ENCODE measurements around the gene PRKN. TPM values are rescaled to one million over a fixed set of nuclear protein-coding genes. Genes with fewer than 3 reads are reported as not detected.

PRKN gene
- total RNA-seq, 1 experiment from 2014 or later: 1.2 TPM

DNA sequence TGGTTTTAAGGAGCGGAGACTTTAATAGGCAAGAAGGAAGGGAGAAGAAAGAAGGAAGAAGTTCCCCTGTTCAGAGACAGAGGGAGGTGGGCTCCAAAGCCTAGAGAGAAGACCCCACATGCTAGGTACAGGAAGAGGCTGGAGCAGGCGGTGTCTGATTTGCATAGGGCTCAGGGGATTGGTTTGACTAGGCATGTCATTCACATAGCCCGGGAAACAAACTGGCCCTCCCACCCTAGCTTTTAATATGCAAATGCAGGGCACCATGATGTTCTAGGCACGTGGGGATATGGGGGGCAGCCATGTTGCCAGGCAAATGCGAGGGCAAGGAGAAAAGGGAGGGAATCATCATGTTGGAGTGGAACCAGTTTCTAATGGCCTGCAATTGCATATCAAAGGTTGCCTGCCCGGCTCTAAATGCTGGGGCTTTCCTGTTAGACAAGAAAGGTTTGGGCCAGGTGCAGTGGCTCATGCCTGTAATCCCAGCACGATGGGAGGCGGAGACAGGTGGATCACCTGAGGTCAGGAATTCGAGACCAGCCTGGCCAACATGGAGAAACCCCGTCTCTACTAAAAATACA lies 1419.4 kb downstream of the PRKN start:
- no peak overlapping the region for H3K27ac ChIP-seq (ENCODE audit: low read depth, low read length, poor library complexity, severe bottlenecking)
- BruUV-seq (replicated peaks): no TSS peak
- CTCF ChIA-PET: no interaction called here
- intact Hi-C loops (cut with micrococcal nuclease; ENCODE audit: unreplicated experiment): no loop called here
- H3K36me3 ChIP-seq (ENCODE audit: insufficient read depth, low read length, poor library complexity, severe bottlenecking): no peaks in the 10 kb centered on the region
- no peaks in the 10 kb centered on the region for H3K9me3 ChIP-seq (ENCODE audit: low read depth, low read length, poor library complexity, severe bottlenecking)
- DNase-seq (ENCODE audit: low spot score): no peak
- H3K4me3 ChIP-seq (ENCODE audit: low read depth, low read length, poor library complexity, severe bottlenecking): no peak overlapping the region
- H3K27me3 ChIP-seq (replicated peaks; ENCODE audit: insufficient read depth, low read depth, low read length, poor library complexity): peaks cover 8% of the 10 kb centered on the region
- H3K4me1 ChIP-seq (ENCODE audit: insufficient read depth, low read length, poor library complexity, severe bottlenecking): no peaks in the 10 kb centered on the region
- TF ChIP-seq EZH2 (IDR thresholded peaks at IDR 0.05; ENCODE audit: borderline replicate concordance, low read depth, low read length, poor library complexity, severe bottlenecking): no peak
- TF ChIP-seq, protein P1, sequence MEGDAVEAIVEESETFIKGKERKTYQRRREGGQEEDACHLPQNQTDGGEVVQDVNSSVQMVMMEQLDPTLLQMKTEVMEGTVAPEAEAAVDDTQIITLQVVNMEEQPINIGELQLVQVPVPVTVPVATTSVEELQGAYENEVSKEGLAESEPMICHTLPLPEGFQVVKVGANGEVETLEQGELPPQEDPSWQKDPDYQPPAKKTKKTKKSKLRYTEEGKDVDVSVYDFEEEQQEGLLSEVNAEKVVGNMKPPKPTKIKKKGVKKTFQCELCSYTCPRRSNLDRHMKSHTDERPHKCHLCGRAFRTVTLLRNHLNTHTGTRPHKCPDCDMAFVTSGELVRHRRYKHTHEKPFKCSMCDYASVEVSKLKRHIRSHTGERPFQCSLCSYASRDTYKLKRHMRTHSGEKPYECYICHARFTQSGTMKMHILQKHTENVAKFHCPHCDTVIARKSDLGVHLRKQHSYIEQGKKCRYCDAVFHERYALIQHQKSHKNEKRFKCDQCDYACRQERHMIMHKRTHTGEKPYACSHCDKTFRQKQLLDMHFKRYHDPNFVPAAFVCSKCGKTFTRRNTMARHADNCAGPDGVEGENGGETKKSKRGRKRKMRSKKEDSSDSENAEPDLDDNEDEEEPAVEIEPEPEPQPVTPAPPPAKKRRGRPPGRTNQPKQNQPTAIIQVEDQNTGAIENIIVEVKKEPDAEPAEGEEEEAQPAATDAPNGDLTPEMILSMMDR (conservative IDR thresholded peaks at IDR 0.05; ENCODE audit: low read depth, low read length): no peak
- POLR2A ChIA-PET (ENCODE audit: low non-redundant PET): no interaction called here

DNA sequence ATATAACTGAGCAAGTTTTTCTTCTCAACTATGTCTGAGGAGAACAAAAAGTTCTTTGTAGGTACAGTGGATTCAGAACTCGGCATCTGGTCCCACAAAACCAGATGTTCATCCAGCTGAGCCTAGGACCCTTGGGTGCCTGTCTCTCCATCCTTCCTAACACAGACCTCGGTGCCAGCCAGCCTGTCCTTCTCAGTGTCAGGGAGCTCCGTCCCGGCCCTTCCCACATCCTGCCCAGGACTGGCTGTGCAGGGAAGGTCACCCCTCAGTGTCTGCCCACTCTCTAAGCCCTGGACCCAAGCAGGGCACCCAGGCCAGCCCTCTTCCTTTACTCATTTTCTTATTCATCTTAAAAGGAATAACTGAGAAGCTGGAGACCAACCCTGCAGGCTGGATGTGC lies 1421.7 kb downstream of the PRKN start:
- TF ChIP-seq EZH2 (IDR thresholded peaks at IDR 0.05; ENCODE audit: borderline replicate concordance, low read depth, low read length, poor library complexity, severe bottlenecking): no peak
- TF ChIP-seq, protein P1 (conservative IDR thresholded peaks at IDR 0.05; ENCODE audit: low read depth, low read length): no peak
- intact Hi-C loops (cut with micrococcal nuclease; ENCODE audit: unreplicated experiment): no loop called here
- BruUV-seq (replicated peaks): no TSS peak

DNA sequence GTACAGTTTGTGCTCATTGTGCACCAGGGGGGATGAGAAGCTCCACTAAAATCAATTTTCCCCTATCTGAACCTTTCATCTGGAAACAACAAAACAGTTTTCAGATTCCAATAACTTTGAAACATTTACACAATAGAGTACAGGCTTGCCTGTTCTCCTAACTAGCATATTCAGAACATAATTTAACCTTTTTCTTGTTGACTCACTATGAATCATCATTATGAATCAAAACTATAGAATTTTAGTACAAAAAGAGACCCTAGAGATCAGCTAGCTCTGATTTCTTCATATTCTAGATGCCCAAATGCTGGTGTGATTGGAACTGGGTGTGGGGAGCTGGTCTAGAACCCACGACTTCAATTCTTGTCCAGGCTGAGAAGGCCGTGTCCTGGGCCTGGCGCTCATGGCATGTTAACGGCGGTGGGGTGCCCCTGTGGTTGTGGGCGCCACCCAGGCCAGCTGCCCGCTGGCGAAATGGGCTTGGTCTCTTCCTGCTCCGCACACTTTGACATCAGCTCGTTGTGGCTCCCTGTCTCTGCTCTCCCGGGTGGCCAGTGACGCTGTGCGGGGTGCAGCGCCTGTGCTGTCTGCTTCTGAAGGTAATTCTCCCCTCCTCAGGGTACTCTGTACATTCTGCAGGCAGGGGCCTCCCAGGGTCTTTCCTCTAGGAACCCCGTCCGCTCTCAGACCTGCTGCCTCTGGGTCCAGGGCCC lies 1423.8 kb downstream of the PRKN start:
- H3K27ac ChIP-seq (ENCODE audit: low read depth, low read length, poor library complexity, severe bottlenecking): no peak overlapping the region
- TF ChIP-seq, protein P1 (conservative IDR thresholded peaks at IDR 0.05; ENCODE audit: low read depth, low read length): no peak
- TF ChIP-seq EZH2 (IDR thresholded peaks at IDR 0.05; ENCODE audit: borderline replicate concordance, low read depth, low read length, poor library complexity, severe bottlenecking): no peak
- POLR2A ChIA-PET (ENCODE audit: low non-redundant PET): no interaction called here
- H3K36me3 ChIP-seq (ENCODE audit: insufficient read depth, low read length, poor library complexity, severe bottlenecking): no peaks in the 10 kb centered on the region
- intact Hi-C loops (cut with micrococcal nuclease; ENCODE audit: unreplicated experiment): no loop called here
- no TSS peak for BruUV-seq (replicated peaks)
- no peak for DNase-seq (ENCODE audit: low spot score)
- no peaks in the 10 kb centered on the region for H3K9me3 ChIP-seq (ENCODE audit: low read depth, low read length, poor library complexity, severe bottlenecking)
- no peaks in the 10 kb centered on the region for H3K27me3 ChIP-seq (replicated peaks; ENCODE audit: insufficient read depth, low read depth, low read length, poor library complexity)
- CTCF ChIA-PET: no interaction called here
- H3K4me1 ChIP-seq (ENCODE audit: insufficient read depth, low read length, poor library complexity, severe bottlenecking): no peaks in the 10 kb centered on the region
- H3K4me3 ChIP-seq (ENCODE audit: low read depth, low read length, poor library complexity, severe bottlenecking): no peak overlapping the region

More for the DNA sequence above, 1421.7 kb downstream of the PRKN start:
- Histone ChIP-seq H3K27ac (ENCODE audit: low read depth, low read length, poor library complexity, severe bottlenecking) (no peak overlapping the region), H3K4me3 (ENCODE audit: low read depth, low read length, poor library complexity, severe bottlenecking) (no peak overlapping the region), H3K9me3 (ENCODE audit: low read depth, low read length, poor library complexity, severe bottlenecking) (no peaks in the 10 kb centered on the region), H3K36me3 (ENCODE audit: insufficient read depth, low read length, poor library complexity, severe bottlenecking) (no peaks in the 10 kb centered on the region), H3K4me1 (ENCODE audit: insufficient read depth, low read length, poor library complexity, severe bottlenecking) (no peaks in the 10 kb centered on the region), H3K27me3 (replicated peaks; ENCODE audit: insufficient read depth, low read depth, low read length, poor library complexity) (no peaks in the 10 kb centered on the region)
- ChIA-PET CTCF (no interaction called here), POLR2A (ENCODE audit: low non-redundant PET) (no interaction called here)
- DNase-seq (ENCODE audit: low spot score): no peak

Measured in A673 (cell line).